GM12878 (cell line): ENCODE data around the gene PTPRC. TPM values are rescaled to one million over a fixed set of nuclear protein-coding genes. Genes with fewer than 3 reads are reported as not detected.

Source experiments
- ATAC-seq: fragments of 200-7000 bp; cut with Tn5 transposase; 3 replicates; pipeline ENCODE4 v1.9.1; 2020; ENCODE audit warnings: mild to moderate bottlenecking, moderate library complexity
- BruUV-seq: library from RNA; stranded (reverse); fragments of 400-500 nt; replicated peaks from 2 replicates; lab custom pipeline; 2021; lab: Mats Ljungman, UMichigan
- CTCF ChIA-PET: fragments of 300-600 bp; sonication (Branson Sonifier 250); formaldehyde crosslinking; extraction: SDS; loops from one replicate; lab custom pipeline; 2021; ENCODE audit warnings: inconsistent platforms; lab: Yijun Ruan, JAX
- POLR2A ChIA-PET: fragments of 350-600 bp; formaldehyde crosslinking; extraction: SDS; loops from one replicate; lab custom pipeline; 2021; ENCODE audit warnings: inconsistent platforms; lab: Charles Lee
- RAD21 ChIA-PET: fragments of 300-600 bp; sonication (Branson Sonifier 250); formaldehyde crosslinking; loops from one replicate; lab custom pipeline; 2023; ENCODE audit warnings: antibody characterized with exemption; ENCODE audit not compliant: unreplicated experiment; lab: Charles Lee
- SMC1A ChIA-PET: fragments of 300-600 bp; sonication (Branson Sonifier 250); formaldehyde crosslinking; loops from one replicate; lab custom pipeline; 2023; ENCODE audit not compliant: unreplicated experiment, uncharacterized antibody; lab: Charles Lee
- DNase-seq: peaks from one replicate; pipeline ENCODE4 v3.0.0-alpha.2; 2011; ENCODE audit warnings: low read depth, low spot score
- FAIRE-seq: peaks from 3 replicates; lab custom pipeline; 2011; peaks lifted over from hg19 to GRCh38; lab: Jason Lieb, UNC
- H2AFZ ChIP-seq: 2 replicates; pipeline ENCODE4 v1.6.0; 2011; ENCODE audit warnings: low read depth, low read length, control low read depth; ENCODE audit not compliant: control insufficient read depth
- H3K27ac ChIP-seq: 2 replicates; pipeline ENCODE4 v1.5.1; 2011; ENCODE audit warnings: control low read depth; ENCODE audit not compliant: control insufficient read depth, insufficient read depth
- H3K27me3 ChIP-seq, 2 experiments: replicated peaks in 1 of 2; 2 replicates each; pipeline versions ENCODE4 v1.6.0 to v1.6.1; 2011; ENCODE audit warnings: low read length in 1 of 2; ENCODE audit not compliant: control insufficient read depth in 2 of 2, insufficient read depth in 2 of 2
- H3K36me3 ChIP-seq, 2 experiments: 2 replicates each; pipeline ENCODE4 v1.5.1; 2011; ENCODE audit warnings: low read length in 1 of 2; ENCODE audit not compliant: control insufficient read depth in 2 of 2, insufficient read depth in 2 of 2
- H3K4me1 ChIP-seq: 2 replicates; pipeline ENCODE4 v1.6.1; 2011; ENCODE audit warnings: mild to moderate bottlenecking, low read length, moderate library complexity, mixed read lengths; ENCODE audit not compliant: control insufficient read depth, insufficient read depth
- H3K4me2 ChIP-seq: 2 replicates; pipeline ENCODE4 v1.6.0; 2011; ENCODE audit warnings: control low read depth; ENCODE audit not compliant: control insufficient read depth, insufficient read depth
- H3K4me3 ChIP-seq: fragments of 200-600 bp; sonication (generic); 2 replicates; pipeline ENCODE4 v1.5.1; 2016
- H3K79me2 ChIP-seq: 2 replicates; pipeline ENCODE4 v1.6.0; 2011; ENCODE audit warnings: low read length; ENCODE audit not compliant: control insufficient read depth, insufficient read depth
- H3K9ac ChIP-seq: 2 replicates; pipeline ENCODE4 v1.8.0; 2011; ENCODE audit warnings: low read length, control low read depth, mixed read lengths; ENCODE audit not compliant: control insufficient read depth, insufficient read depth
- H3K9me3 ChIP-seq: replicated peaks from 3 replicates; pipeline ENCODE4 v1.5.1; 2011; ENCODE audit warnings: mild to moderate bottlenecking, low read length; ENCODE audit not compliant: control insufficient read depth, insufficient read depth
- H4K20me1 ChIP-seq: 2 replicates; pipeline ENCODE4 v1.6.0; 2011; ENCODE audit not compliant: control insufficient read depth, insufficient read depth
- ASH2L ChIP-seq: fragments of 300-600, 200-600 bp; sonication (generic); IDR thresholded peaks from 2 replicates; pipeline ENCODE4 v1.6.1; 2017; ENCODE audit warnings: low read depth, mild to moderate bottlenecking, borderline replicate concordance
- BMI1 ChIP-seq: fragments of 450-650 bp; IDR thresholded peaks from 2 replicates; pipeline ENCODE4 v1.6.1; 2016; ENCODE audit warnings: mild to moderate bottlenecking, moderate library complexity, borderline replicate concordance
- CBFB ChIP-seq: IDR thresholded peaks from 2 replicates; pipeline ENCODE4 v1.6.1; 2016; ENCODE audit warnings: antibody characterized with exemption, low read depth
- EP300 ChIP-seq, 2 experiments: fragments of 150-350 bp in 1 of 2; IDR thresholded peaks; 2 replicates each; pipeline ENCODE4 v1.6.1; 2011 to 2012; ENCODE audit warnings: low read depth in 2 of 2, low read length in 2 of 2, borderline replicate concordance in 1 of 2, improper control_type of control experiment in 1 of 2, inconsistent platforms in 1 of 2; ENCODE audit not compliant: control insufficient read depth in 1 of 2
- ESRRA ChIP-seq: IDR thresholded peaks from 2 replicates; pipeline ENCODE4 v1.6.1; 2012; ENCODE audit warnings: mild to moderate bottlenecking, low read length, improper control_type of control experiment
- FOS ChIP-seq: IDR thresholded peaks from 3 replicates; pipeline ENCODE4 v1.6.1; 2011; ENCODE audit warnings: borderline replicate concordance; ENCODE audit not compliant: insufficient read length; ENCODE audit errors: extremely low read depth
- FOXK2 ChIP-seq: fragments of 450-650 bp; IDR thresholded peaks from 2 replicates; pipeline ENCODE4 v1.6.1; 2017; ENCODE audit warnings: mild to moderate bottlenecking, moderate library complexity
- HDAC6 ChIP-seq: fragments of 200-600 bp; sonication (generic); IDR thresholded peaks from one replicate; pipeline ENCODE4 v1.8.0; 2017; ENCODE audit warnings: antibody characterized with exemption; ENCODE audit not compliant: unreplicated experiment
- IRF4 ChIP-seq: IDR thresholded peaks from 2 replicates; pipeline ENCODE4 v1.6.1; 2011; ENCODE audit warnings: low read depth, low read length
- KAT2A ChIP-seq: conservative IDR thresholded peaks from 2 replicates; pipeline ENCODE4 v1.6.1; 2011; ENCODE audit warnings: low read depth, low read length; ENCODE audit not compliant: control insufficient read depth
- LARP7 ChIP-seq: fragments of 450-650 bp; IDR thresholded peaks from 2 replicates; pipeline ENCODE4 v1.6.1; 2017; ENCODE audit warnings: mild to moderate bottlenecking
- MEF2B ChIP-seq: fragments of 450-650 bp; IDR thresholded peaks from 2 replicates; pipeline ENCODE4 v1.6.1; 2018; ENCODE audit warnings: mild to moderate bottlenecking, moderate library complexity; ENCODE audit not compliant: partially characterized antibody, poor library complexity, severe bottlenecking
- MTA2 ChIP-seq: fragments of 450-650 bp; IDR thresholded peaks from 2 replicates; pipeline ENCODE4 v1.6.1; 2016; ENCODE audit warnings: low read depth, mild to moderate bottlenecking, moderate library complexity
- MXI1 ChIP-seq: fragments of 150-350 bp; IDR thresholded peaks from 2 replicates; pipeline ENCODE4 v1.6.1; 2011; ENCODE audit warnings: low read depth, mild to moderate bottlenecking, inconsistent platforms, low read length, improper control_type of control experiment
- MYB ChIP-seq: fragments of 150-350 bp; IDR thresholded peaks from 2 replicates; pipeline ENCODE4 v1.6.1; 2014; ENCODE audit warnings: mild to moderate bottlenecking, low read depth, low read length, borderline replicate concordance
- SREBF1 ChIP-seq: IDR thresholded peaks from 2 replicates; pipeline ENCODE4 v1.6.1; 2012; ENCODE audit warnings: mild to moderate bottlenecking, low read length
- TCF7 ChIP-seq: IDR thresholded peaks from 2 replicates; pipeline ENCODE4 v1.6.1; 2014; ENCODE audit warnings: antibody characterized with exemption, borderline replicate concordance
- ZBED1 ChIP-seq: IDR thresholded peaks from 2 replicates; pipeline ENCODE4 v1.6.1; 2016; ENCODE audit warnings: borderline replicate concordance
- ZNF217 ChIP-seq: fragments of 450-650 bp; IDR thresholded peaks from 2 replicates; pipeline ENCODE4 v1.6.1; 2017; ENCODE audit warnings: antibody characterized with exemption, mild to moderate bottlenecking
- ZNF24 ChIP-seq: fragments of 450-650 bp; IDR thresholded peaks from 2 replicates; pipeline ENCODE4 v1.6.1; 2017; ENCODE audit warnings: antibody characterized with exemption, mild to moderate bottlenecking
- ZNF274 ChIP-seq: IDR thresholded peaks from one replicate; pipeline ENCODE4 v1.8.0; 2011; ENCODE audit not compliant: insufficient read length, insufficient read depth
- WGBS: methylation state at CpG from one replicate; pipeline ENCODE4 v1.1.6; 2016; ENCODE audit warnings: low lambda C conversion rate; ENCODE audit not compliant: insufficient replicate concordance, insufficient coverage; ENCODE audit errors: missing lambda C conversion rate; 5-methylcytosine and 5-hydroxymethylcytosine counted together
- in situ Hi-C: fragments of 300-500 bp; cut with MboI; formaldehyde crosslinking; loops from 9 replicates; pipeline ENCODE4 v1.14.3; 2018; ENCODE audit warnings: mixed read lengths
- intact Hi-C: fragments of 100-400 bp; cut with micrococcal nuclease; formaldehyde crosslinking; loops from one replicate; pipeline ENCODE4 v1.14.2; 2022; ENCODE audit not compliant: unreplicated experiment
- polyA plus RNA-seq, 11 experiments: library from polyadenylated mRNA; depleted of rRNA in 4 of 11; unstranded in 6 of 11; stranded (reverse) in 5 of 11; fragments of >200 nt; fragmentation: Nextera tagmentation in 4 of 11; fragmentation: Illumina TruSeq in 1 of 11; extraction: Ambion mirVana in 4 of 11; extraction: Trizol in 1 of 11; gene quantifications; 1 replicate in 1 of 11; 2 replicates in 10 of 11; pipeline versions ENCODE4 v1.2.1 to v1.2.3, GENCODE V29; 2011 to 2016; ENCODE audit warnings: inconsistent platforms in 2 of 11, missing spikeins in 2 of 11, low read depth in 1 of 11
- total RNA-seq, 4 experiments: library from RNA; depleted of rRNA in 3 of 4; stranded (reverse); fragments of >200 nt in 3 of 4; fragmentation: Illumina TruSeq in 1 of 4; extraction: Trizol in 1 of 4; gene quantifications; 2 replicates each; pipeline versions ENCODE4 v1.2.1 to v1.2.3, GENCODE V29; 2013 to 2021
- TF ChIP-seq, protein P1 (sequence below): IDR thresholded peaks from 2 replicates; pipeline ENCODE4 v1.6.1; 2012; ENCODE audit warnings: low read length, inconsistent platforms
- TF ChIP-seq, protein P2 (sequence below): IDR thresholded peaks from 2 replicates; pipeline ENCODE4 v1.6.1; 2011; ENCODE audit warnings: borderline replicate concordance, low read depth, mild to moderate bottlenecking, moderate library complexity, mixed read lengths, low read length; ENCODE audit not compliant: insufficient read depth; ENCODE audit errors: extremely low read length

Gene PTPRC
- total and polyA plus RNA-seq, 10 of the 15 experiments (the other 5 are each of a cell fraction or from before 2014, with no cell fraction given) = 72.9 to 221 (median 118) TPM

DNA sequence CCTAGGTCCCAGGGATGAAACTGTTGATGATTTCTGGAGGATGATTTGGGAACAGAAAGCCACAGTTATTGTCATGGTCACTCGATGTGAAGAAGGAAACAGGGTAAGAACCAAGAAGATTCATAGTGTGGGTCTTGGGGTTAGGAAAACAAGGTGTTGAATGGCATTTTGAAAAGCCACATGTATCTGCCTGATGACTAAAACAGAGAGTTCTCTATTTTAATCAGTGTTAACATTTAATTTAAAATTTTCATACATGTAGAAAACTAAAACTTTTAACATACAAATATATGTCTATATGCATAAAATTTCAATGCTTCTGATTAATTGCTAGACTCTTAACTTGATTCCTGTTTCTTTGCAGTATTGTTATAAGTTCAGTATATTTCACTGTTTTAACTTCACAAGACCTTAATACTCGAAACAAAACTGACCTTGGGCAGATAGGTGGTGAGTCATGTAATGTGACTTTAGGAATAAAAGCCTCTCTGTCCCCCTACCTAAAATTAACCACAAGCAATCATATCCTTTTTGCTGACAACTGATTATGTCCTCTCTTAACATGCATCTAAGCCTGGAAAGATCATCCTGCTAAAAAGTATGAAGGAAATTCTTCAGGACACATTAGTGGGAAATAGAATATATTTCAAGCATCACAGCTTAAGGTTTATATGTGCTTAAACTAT lies 95.6 kb downstream of the PTPRC start:
- no peaks in the 10 kb centered on the region for H4K20me1 ChIP-seq
- no peaks in the 10 kb centered on the region for H3K27me3 ChIP-seq
- peaks cover 9% of the 10 kb centered on the region for H3K4me1 ChIP-seq
- peak overlapping the region; percentile 51; the same call in 1 of the 2 replicates for H3K27ac ChIP-seq
- no peak overlapping the region for H3K9ac ChIP-seq
- intact Hi-C loops = loop anchor here (5.0 kb wide), 1 partner anchor 92 kb away; no protein-coding TSS in a partner anchor
- H3K4me3 ChIP-seq = no peak overlapping the region
- H3K36me3 ChIP-seq = peaks cover 0 to 16% of the 10 kb centered on the region in 2 experiments; a peak in 2 of 4 replicates
- no peaks in the 10 kb centered on the region for H3K79me2 ChIP-seq
- H3K4me2 ChIP-seq = peak overlapping the region; percentile 13; the same call in 1 of the 2 replicates
- DNase-seq (peak; percentile 39), FAIRE-seq (peak; percentile 98), ATAC-seq (peak; percentile 95)
- peaks cover 2% of the 10 kb centered on the region for H3K9me3 ChIP-seq
- ChIA-PET CTCF (interaction anchor here (1.0 to 1.4 kb wide), 2 partner anchors 509 to 832 kb away, joined by 3 to 4 read pairs; no protein-coding TSS in a partner anchor), RAD21 (interaction anchor here (1.3 kb wide), 1 partner anchor 54 kb away, joined by 3 read pairs; no protein-coding TSS in a partner anchor), POLR2A (no interaction called here), SMC1A (interaction anchor here (1.4 to 1.6 kb wide), 4 partner anchors 16 to 267 kb away, joined by 3 to 4 read pairs (median 3); no protein-coding TSS in a partner anchor)
- BruUV-seq = no TSS peak
- 0% methylated on average over 2 of the region's 2 CpGs for WGBS
- in situ Hi-C loops = no loop called here
- no peak overlapping the region for H2AFZ ChIP-seq
- TF ChIP-seq BMI1 = peak; percentile 85
- no peak for TF ChIP-seq ESRRA
- TF ChIP-seq ZBED1 = 0 out of 2 replicates have a peak, but pooled peaks have one; percentile 58
- TF ChIP-seq CBFB = 0 out of 2 replicates have a peak, but pooled peaks have one; percentile 11
- TF ChIP-seq MTA2 = peak; percentile 93
- no peak for TF ChIP-seq HDAC6
- no peak for TF ChIP-seq SREBF1
- TF ChIP-seq LARP7 = no peak
- no peak for TF ChIP-seq FOS
- TF ChIP-seq, protein P1, sequence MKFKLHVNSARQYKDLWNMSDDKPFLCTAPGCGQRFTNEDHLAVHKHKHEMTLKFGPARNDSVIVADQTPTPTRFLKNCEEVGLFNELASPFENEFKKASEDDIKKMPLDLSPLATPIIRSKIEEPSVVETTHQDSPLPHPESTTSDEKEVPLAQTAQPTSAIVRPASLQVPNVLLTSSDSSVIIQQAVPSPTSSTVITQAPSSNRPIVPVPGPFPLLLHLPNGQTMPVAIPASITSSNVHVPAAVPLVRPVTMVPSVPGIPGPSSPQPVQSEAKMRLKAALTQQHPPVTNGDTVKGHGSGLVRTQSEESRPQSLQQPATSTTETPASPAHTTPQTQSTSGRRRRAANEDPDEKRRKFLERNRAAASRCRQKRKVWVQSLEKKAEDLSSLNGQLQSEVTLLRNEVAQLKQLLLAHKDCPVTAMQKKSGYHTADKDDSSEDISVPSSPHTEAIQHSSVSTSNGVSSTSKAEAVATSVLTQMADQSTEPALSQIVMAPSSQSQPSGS = peak; percentile 81
- TF ChIP-seq KAT2A = no peak
- no peak for TF ChIP-seq FOXK2
- TF ChIP-seq, protein P2, sequence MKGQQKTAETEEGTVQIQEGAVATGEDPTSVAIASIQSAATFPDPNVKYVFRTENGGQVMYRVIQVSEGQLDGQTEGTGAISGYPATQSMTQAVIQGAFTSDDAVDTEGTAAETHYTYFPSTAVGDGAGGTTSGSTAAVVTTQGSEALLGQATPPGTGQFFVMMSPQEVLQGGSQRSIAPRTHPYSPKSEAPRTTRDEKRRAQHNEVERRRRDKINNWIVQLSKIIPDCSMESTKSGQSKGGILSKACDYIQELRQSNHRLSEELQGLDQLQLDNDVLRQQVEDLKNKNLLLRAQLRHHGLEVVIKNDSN = no peak
- TF ChIP-seq EP300 (IDR thresholded peaks at IDR 0.05; ENCODE audit: borderline replicate concordance in 1 of 2, control insufficient read depth in 1 of 2, low read depth in 2 of 2, low read length in 2 of 2) = peak; percentile 63 to 73; a peak in 3 of 4 replicates
- peak; percentile 81; the same call in 1 of the 2 replicates for TF ChIP-seq IRF4
- TF ChIP-seq MEF2B = peak; percentile 65
- peak; percentile 48; the same call in 1 of the 2 replicates for TF ChIP-seq TCF7
- peak; percentile 37; the same call in 1 of the 2 replicates for TF ChIP-seq ZNF24
- TF ChIP-seq ZNF217 = peak; percentile 94
- TF ChIP-seq ZNF274 = no peak
- TF ChIP-seq MXI1 = peak; percentile 38; the same call in 1 of the 2 replicates
- no peak for TF ChIP-seq ASH2L
- TF ChIP-seq MYB = no peak
